Prostate gland (tissue), 2 donors: ENCODE data around the gene FIBCD1.

Experiments used
- POLR2A ChIP-seq: fragments of 450-650 bp; IDR thresholded peaks from one replicate; pipeline ENCODE4 v1.6.1; 2016; ENCODE audit warnings: antibody characterized with exemption, mild to moderate bottlenecking
- TF ChIP-seq, protein P1 (sequence below), 4 experiments: fragments of 200-600 bp in 2 of 4; fragments of 450-650 bp in 2 of 4; sonication (generic) in 2 of 4; IDR thresholded peaks; 1 replicate in 3 of 4; 2 replicates in 1 of 4; pipeline ENCODE4 v1.5.1; 2016 to 2019; ENCODE audit warnings: antibody characterized with exemption in 4 of 4, mild to moderate bottlenecking in 2 of 4, moderate library complexity in 2 of 4

GRCh38 chr9:130981002-130981755, 42.1 kb upstream of the FIBCD1 start:
- no peak for TF ChIP-seq POLR2A
- TF ChIP-seq, protein P1, sequence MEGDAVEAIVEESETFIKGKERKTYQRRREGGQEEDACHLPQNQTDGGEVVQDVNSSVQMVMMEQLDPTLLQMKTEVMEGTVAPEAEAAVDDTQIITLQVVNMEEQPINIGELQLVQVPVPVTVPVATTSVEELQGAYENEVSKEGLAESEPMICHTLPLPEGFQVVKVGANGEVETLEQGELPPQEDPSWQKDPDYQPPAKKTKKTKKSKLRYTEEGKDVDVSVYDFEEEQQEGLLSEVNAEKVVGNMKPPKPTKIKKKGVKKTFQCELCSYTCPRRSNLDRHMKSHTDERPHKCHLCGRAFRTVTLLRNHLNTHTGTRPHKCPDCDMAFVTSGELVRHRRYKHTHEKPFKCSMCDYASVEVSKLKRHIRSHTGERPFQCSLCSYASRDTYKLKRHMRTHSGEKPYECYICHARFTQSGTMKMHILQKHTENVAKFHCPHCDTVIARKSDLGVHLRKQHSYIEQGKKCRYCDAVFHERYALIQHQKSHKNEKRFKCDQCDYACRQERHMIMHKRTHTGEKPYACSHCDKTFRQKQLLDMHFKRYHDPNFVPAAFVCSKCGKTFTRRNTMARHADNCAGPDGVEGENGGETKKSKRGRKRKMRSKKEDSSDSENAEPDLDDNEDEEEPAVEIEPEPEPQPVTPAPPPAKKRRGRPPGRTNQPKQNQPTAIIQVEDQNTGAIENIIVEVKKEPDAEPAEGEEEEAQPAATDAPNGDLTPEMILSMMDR (IDR thresholded peaks at IDR 0.05), result no peak
